DMS79 (cell line): ENCODE measurements around the gene CD109.

Experiments
- DNase-seq: peaks from one replicate; lab custom pipeline; 2025; lab: John Stamatoyannopoulos, UW

Gene CD109

GRCh38 chr6:73858376-73858775, 162.4 kb downstream of the CD109 start:
- no peak for DNase-seq

GRCh38 chr6:73860303-73860702, 164.3 kb downstream of the CD109 start:
- no peak for DNase-seq

GRCh38 chr6:73866305-73866704, 170.3 kb downstream of the CD109 start:
- DNase-seq = no peak

- no peak for DNase-seq
Observed at GRCh38 chr6:73867411-73867810, 171.4 kb downstream of the CD109 start.

- no peak for DNase-seq
Observed at GRCh38 chr6:73870907-73871306, 174.9 kb downstream of the CD109 start.

- DNase-seq = no peak
Observed at GRCh38 chr6:73873081-73873480, 177.1 kb downstream of the CD109 start.
